Epithelial cell of esophagus (primary cell): Measurements from ENCODE around the gene B3GNT2.

Experiments used
- DNase-seq: peaks from one replicate; pipeline ENCODE4 v3.0.0; 2010; ENCODE audit warnings: low read depth
- H3K4me3 ChIP-seq: 2 replicates; pipeline ENCODE4 v1.5.1; 2011; ENCODE audit warnings: mild to moderate bottlenecking, low read length, control low read depth
- TF ChIP-seq, protein P1 (sequence below): IDR thresholded peaks from 2 replicates; pipeline ENCODE4 v1.5.1; 2011; ENCODE audit warnings: low read depth, mild to moderate bottlenecking, low read length, control low read depth, inconsistent platforms; ENCODE audit not compliant: insufficient read depth; ENCODE audit errors: missing control alignments

The B3GNT2 gene

DNA sequence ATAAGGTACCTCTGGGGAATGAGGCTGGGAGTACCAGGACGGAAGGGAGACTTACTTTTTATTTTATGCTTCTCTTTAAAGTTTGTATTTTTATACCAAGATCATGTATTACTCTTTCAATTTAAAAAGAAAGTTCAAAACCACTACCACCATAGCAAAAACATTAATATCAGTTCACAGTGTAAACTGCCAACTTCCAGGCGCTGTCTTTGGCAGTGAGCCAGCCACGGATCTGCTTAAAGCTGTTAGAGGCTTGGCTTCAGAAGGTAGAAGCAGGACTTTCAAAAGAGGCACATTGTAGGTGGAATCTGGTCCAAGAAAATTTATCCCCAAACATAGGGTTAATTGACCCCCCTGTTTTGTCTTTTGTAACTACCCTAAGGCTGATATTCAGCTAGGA is 74.8 kb downstream of the B3GNT2 start:
- H3K4me3 ChIP-seq, result no peak overlapping the region
- DNase-seq, result peak; percentile 24
- TF ChIP-seq, protein P1, sequence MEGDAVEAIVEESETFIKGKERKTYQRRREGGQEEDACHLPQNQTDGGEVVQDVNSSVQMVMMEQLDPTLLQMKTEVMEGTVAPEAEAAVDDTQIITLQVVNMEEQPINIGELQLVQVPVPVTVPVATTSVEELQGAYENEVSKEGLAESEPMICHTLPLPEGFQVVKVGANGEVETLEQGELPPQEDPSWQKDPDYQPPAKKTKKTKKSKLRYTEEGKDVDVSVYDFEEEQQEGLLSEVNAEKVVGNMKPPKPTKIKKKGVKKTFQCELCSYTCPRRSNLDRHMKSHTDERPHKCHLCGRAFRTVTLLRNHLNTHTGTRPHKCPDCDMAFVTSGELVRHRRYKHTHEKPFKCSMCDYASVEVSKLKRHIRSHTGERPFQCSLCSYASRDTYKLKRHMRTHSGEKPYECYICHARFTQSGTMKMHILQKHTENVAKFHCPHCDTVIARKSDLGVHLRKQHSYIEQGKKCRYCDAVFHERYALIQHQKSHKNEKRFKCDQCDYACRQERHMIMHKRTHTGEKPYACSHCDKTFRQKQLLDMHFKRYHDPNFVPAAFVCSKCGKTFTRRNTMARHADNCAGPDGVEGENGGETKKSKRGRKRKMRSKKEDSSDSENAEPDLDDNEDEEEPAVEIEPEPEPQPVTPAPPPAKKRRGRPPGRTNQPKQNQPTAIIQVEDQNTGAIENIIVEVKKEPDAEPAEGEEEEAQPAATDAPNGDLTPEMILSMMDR, result no peak
